ENCODE data around the gene SLCO4C1.

GRCh38 chr5:102223542-102224477 is 72.3 kb downstream of the SLCO4C1 start:
- TF ChIP-seq STAT6 (CRISPR knock-in tag; IDR thresholded peaks at IDR 0.05) = no peak
- peak; percentile 28 to 71 (median 34); a peak in 4 of 6 replicates for TF ChIP-seq CTCF (IDR thresholded peaks at IDR 0.05 in 2 of 3, conservative IDR thresholded peaks at IDR 0.05 in 1 of 3; ENCODE audit: insufficient read depth in 2 of 3, low read depth in 1 of 3, low read length in 3 of 3)
- no peak for TF ChIP-seq HDGF (IDR thresholded peaks at IDR 0.05)
- TF ChIP-seq GATAD2A (IDR thresholded peaks at IDR 0.05) = no peak
- TF ChIP-seq TRIM28 (IDR thresholded peaks at IDR 0.05) = no peak
- no peak for TF ChIP-seq CTCFL (IDR thresholded peaks at IDR 0.05; ENCODE audit: borderline replicate concordance, insufficient read depth, low read depth, low read length, poor library complexity, severe bottlenecking)
- TF ChIP-seq FOXK2 (conservative IDR thresholded peaks at IDR 0.05 in 1 of 2, IDR thresholded peaks at IDR 0.05 in 1 of 2; ENCODE audit: low read depth in 2 of 2) = no peak
- peak; percentile 37; the same call in 1 of the 2 replicates for TF ChIP-seq REST (IDR thresholded peaks at IDR 0.05; ENCODE audit: borderline replicate concordance)
- no peak for TF ChIP-seq REST (CRISPR knock-in tag; IDR thresholded peaks at IDR 0.05; ENCODE audit: low read depth)
- TF ChIP-seq ZBTB7A (IDR thresholded peaks at IDR 0.05; ENCODE audit: borderline replicate concordance, control insufficient read depth, low read depth, low read length) = no peak

Data from K562 (cell line).